Measurements from ENCODE around the gene CASP5.

The CASP5 gene

GRCh38 chr11:104968355-104968855 lies 54.6 kb downstream of the CASP5 start, which contains the start of gene CASP4:
TSS of gene CASP4 (minus strand) at chr11:104968574. CDS start at chr11:104968525, 49 bp downstream.
- Histone ChIP-seq H3K27ac (ENCODE audit: extremely low read depth, low read depth, low read length) (no peak within 1 kb of the TSS), H3K36me3 (ENCODE audit: control insufficient read depth in 2 of 2, insufficient read depth in 1 of 2, low read length in 2 of 2) (no peaks in the 10 kb centered on the region), H3K9me3 (ENCODE audit: control insufficient read depth, insufficient read depth, low read depth, low read length) (no peaks in the 10 kb centered on the region), H3K4me3 (ENCODE audit: low read depth, low read length) (peak within 1 kb of the TSS; percentile 38), H3K4me1 (ENCODE audit: control insufficient read depth, insufficient read depth, low read length) (no peaks in the 10 kb centered on the region)
- TF ChIP-seq ZNF341 (tag by site-specific recombination; IDR thresholded peaks at IDR 0.05; ENCODE audit: low read depth) = no peak
- TF ChIP-seq ZEB2 (tag by site-specific recombination; IDR thresholded peaks at IDR 0.05) = no peak
- TF ChIP-seq YY2 (tag by site-specific recombination; IDR thresholded peaks at IDR 0.05) = no peak
- TF ChIP-seq ZNF223 (tag by site-specific recombination; IDR thresholded peaks at IDR 0.05) = no peak
- TF ChIP-seq ZSCAN16 (tag by site-specific recombination; IDR thresholded peaks at IDR 0.05) = no peak
- no peak for TF ChIP-seq PATZ1 (tag by site-specific recombination; IDR thresholded peaks at IDR 0.05)
- no peak for TF ChIP-seq IKZF3 (tag by site-specific recombination; IDR thresholded peaks at IDR 0.05)
- no peak for TF ChIP-seq ZNF148 (tag by site-specific recombination; IDR thresholded peaks at IDR 0.05; ENCODE audit: borderline replicate concordance)
- no peak for TF ChIP-seq GLIS2 (tag by site-specific recombination; IDR thresholded peaks at IDR 0.05)
- TF ChIP-seq ZNF324 (tag by site-specific recombination; IDR thresholded peaks at IDR 0.05) = no peak
- no peak for TF ChIP-seq ZFP69B (tag by site-specific recombination; IDR thresholded peaks at IDR 0.05)
- no peak for TF ChIP-seq ZNF621 (tag by site-specific recombination; IDR thresholded peaks at IDR 0.05)
- TF ChIP-seq ZNF24 (tag by site-specific recombination; IDR thresholded peaks at IDR 0.05) = no peak
- no peak for TF ChIP-seq REPIN1 (tag by site-specific recombination; IDR thresholded peaks at IDR 0.05; ENCODE audit: low read depth)
- no peak for TF ChIP-seq ZNF571 (tag by site-specific recombination; IDR thresholded peaks at IDR 0.05)
- TF ChIP-seq BCL6B (tag by site-specific recombination; IDR thresholded peaks at IDR 0.05) = no peak
- CTCF ChIA-PET = no interaction called here
- POLR2A ChIA-PET = no interaction called here

GRCh38 chr11:104967534-104968354 lies 55.2 kb downstream of the CASP5 start:
- Histone ChIP-seq H3K27ac (ENCODE audit: extremely low read depth, low read depth, low read length) (no peak overlapping the region), H3K4me1 (ENCODE audit: control insufficient read depth, insufficient read depth, low read length) (no peaks in the 10 kb centered on the region), H3K4me3 (ENCODE audit: low read depth, low read length) (peak overlapping the region; percentile 38), H3K36me3 (ENCODE audit: control insufficient read depth in 2 of 2, insufficient read depth in 1 of 2, low read length in 2 of 2) (no peaks in the 10 kb centered on the region), H3K9me3 (ENCODE audit: control insufficient read depth, insufficient read depth, low read depth, low read length) (no peaks in the 10 kb centered on the region)
- CTCF ChIA-PET = no interaction called here
- POLR2A ChIA-PET = no interaction called here
- TF ChIP-seq ZNF544 (tag by site-specific recombination; IDR thresholded peaks at IDR 0.05) (no peak), ZNF777 (tag by site-specific recombination; IDR thresholded peaks at IDR 0.05; ENCODE audit: borderline replicate concordance) (no peak), ZBTB6 (tag by site-specific recombination; IDR thresholded peaks at IDR 0.05) (no peak), ZNF76 (tag by site-specific recombination; IDR thresholded peaks at IDR 0.05; ENCODE audit: borderline replicate concordance, low read depth) (no peak), SP7 (tag by site-specific recombination; IDR thresholded peaks at IDR 0.05) (no peak), ZSCAN18 (tag by site-specific recombination; IDR thresholded peaks at IDR 0.05) (no peak), PRDM4 (tag by site-specific recombination; IDR thresholded peaks at IDR 0.05) (no peak), SP2 (tag by site-specific recombination; IDR thresholded peaks at IDR 0.05) (no peak)
